GM18520 (cell line): ENCODE results near the gene UPF1.
"Not testable (repeated sequence)": the region's sequence is repeated elsewhere in the genome, so short reads cannot be mapped to it uniquely, and the experiment has no call there.

Experiments
- ATAC-seq: cut with Tn5 transposase; IDR thresholded peaks from one replicate; pipeline ENCODE4 v1.9.1; 2021; ENCODE audit not compliant: unreplicated experiment

UPF1 gene

GRCh38 chr19:18798384-18799352, 33.1 kb upstream of the UPF1 start:
- no peak for ATAC-seq

DNA sequence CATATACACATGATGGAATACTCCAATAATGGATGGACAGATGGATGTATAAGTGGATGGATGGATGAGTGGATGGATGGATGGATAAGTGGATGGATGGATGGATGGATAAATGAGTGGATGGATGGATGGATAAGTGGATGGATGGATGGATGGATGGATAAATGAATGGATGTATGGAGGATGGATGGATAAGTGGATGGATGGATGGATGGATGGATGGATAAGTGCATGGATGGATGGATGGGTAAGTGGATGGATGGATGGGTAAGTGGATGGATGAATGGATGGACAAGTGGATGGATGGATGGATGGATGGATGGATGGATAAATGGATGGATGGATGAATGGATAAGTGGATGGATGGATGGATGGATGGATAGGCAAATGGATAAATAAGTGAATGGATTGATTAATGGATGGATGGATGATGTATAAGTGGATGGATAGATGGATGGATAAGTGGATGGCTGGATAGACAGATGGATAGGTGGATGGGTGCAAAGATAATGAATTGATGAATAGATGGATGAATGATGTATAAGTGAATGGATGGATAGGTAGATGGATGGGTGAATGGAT, 32.3 kb upstream of the UPF1 start:
- ATAC-seq, result no peak

DNA sequence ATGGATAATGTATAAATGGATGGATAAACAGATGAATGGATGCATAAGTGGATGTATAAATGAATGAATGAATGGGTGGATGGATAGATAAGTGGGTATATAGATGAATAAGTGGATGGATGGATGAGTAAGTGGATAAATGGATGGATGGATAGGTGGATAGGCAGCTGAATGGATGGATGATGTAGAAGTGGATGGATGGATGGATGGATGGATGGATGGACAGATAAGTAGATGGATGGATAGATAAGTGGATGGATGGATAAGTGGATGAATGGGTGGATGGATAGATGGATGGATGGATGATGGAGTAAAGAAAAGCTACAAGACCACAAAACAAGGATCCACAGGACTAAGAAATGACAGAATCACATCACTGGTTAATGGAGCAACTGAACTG, 31.7 kb upstream of the UPF1 start:
- ATAC-seq, result no peak

- ATAC-seq, result no peak
Measured at GRCh38 chr19:18800636-18801035, 31.1 kb upstream of the UPF1 start.

DNA sequence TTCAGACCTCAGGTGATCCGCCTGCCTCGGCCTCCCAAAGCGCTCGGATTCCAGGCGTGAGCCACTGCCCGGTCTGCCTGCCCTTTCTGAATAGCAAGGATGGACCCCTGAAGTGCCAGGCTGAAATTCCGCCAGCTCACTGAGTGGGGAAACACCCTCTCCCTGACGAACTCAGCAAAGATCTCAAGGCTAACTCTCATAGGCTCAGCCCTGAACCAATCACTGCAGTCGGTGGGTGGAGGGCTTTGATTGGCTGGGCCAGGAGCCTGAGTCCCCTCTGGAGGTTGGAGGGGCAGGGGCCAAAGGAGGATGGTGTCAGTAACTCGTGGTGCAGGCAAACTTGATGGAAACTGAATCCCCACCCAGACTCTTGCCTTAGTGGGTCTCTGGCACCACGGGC, 29.4 kb upstream of the UPF1 start:
- ATAC-seq, result no peak

DNA sequence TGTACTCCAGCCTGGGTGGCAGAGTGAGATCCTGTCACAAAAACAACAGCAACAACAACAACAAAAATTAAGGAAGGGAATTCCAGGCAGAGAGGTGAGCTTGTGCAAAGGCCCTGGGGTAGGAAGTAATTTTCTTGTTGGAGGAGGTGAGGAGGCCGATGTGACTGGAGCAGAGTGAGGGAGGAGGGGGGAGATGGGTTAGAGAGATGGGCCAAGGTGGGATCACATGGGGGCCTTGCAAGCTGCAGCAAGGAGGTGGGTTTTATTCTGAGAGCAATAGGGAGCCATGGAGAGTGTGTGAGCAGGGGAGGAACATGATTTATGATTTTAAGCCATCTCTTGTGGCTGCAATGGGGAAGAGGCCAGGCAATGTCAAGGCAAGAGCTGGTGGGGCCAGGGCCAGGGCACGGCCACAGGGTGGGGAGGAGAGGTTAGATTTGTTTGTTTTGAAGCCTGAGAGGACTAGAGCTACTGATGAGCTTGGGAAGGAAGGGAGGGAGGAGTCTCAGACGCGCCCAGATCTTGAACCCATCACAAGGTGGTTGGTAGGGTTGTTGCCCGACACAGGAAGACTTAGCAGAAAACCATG, 28.1 kb upstream of the UPF1 start:
- no peak for ATAC-seq

DNA sequence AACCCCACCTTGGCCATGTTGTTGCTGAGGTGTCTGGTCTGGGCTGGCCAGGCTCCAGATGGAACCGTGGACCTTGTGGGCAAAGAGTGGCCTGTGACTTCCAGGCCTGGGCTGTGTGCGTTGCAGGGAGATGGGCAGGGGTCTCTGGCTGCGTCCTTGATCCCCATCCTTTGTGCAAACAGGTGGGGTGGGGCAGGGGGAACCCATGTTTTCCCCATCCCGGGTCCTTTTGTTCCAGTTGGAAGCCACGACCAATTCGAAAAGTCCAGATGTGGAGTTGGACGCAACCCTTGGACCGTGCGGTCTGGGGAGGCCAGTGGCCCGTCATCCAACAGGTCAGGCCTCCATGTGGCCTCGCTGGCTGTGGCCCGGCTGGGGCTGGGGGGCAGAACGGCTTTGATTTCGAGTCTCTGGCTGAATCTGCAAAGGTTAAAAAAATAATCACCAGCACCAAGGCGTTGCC, 27.6 kb upstream of the UPF1 start:
- no peak for ATAC-seq

DNA sequence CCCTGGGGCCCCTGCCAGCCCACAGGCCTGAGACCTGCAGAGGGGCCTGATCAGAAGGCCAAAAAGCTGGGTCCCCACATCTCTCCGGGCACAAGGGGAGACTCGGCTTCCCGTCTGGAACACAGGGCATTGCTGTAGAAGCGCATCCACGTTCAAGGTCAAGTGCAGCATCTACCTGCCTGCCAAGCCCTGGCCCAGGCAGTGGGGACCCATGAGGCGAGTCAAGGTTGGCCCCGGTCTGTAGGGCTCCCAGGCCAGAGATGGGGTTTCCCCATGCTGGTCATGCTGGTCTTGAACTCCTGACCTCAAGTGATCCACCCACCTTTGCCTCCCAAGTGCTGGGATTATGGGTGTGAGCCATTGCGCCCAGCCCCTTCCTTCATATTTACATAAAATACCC, 27.1 kb upstream of the UPF1 start:
- ATAC-seq, result no peak

DNA sequence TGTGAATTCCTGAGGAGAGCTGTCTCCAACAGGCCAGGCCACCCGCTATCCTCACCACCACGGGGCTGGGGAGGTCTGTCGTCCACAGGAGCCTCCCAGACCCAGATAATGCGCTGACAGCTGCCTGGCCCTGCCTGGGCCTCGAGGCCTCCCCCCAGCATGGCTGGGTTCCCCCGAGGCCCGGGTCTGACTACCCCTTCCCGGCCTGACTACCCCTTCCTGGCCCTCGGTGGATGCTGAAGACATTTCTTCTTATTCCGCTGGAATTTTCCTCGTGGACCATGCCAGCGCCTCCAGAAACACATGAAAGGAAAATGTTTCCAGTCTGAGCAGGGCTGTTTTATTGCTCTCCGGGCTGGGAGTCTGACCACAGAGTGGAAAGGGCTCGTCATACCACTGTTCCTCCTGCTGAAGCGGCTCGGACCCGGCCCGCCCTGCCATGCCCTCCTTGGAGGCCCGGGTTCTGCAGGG, 23.9 kb upstream of the UPF1 start:
- no peak for ATAC-seq

GRCh38 chr19:18809149-18809868, 22.4 kb upstream of the UPF1 start:
- no peak for ATAC-seq

DNA sequence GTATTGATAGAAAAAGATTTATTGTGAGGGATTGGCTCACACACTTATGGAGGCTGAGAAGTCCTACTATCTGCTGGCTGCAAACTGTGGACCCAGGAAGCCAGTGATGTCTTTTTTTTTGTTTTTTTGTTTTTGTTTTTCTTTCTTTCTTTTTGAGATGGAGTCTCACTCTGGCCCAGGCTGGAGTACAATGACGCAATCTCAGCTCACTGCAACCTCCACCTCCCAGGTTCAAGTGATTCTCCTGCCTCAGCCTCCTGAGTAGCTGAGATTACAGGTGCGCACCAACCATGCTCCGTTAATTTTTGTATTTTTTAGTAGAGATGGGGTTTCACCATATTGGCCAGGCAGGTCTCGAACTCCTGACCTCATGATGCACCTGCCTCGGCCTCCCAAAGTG, 20.1 kb upstream of the UPF1 start:
- ATAC-seq, result not testable (repeated sequence)

DNA sequence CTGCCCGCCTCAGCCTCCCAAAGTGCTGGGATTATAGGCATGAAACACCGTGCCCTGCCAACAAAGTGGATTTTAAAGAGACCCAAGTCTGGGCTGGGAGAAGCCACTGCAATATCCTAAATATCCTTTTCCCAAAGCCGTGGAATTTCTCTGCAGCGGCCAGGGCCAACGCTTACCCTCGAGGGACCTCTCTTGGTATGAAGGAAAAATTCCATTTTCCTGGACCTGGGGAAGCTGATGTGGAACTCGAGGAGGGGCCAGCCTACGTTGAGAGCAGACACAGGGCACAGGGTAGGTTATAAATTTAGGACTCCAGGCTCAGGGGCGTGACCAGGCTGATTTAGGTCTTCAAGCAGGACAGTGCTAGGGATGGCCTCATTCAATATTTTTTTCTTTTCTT, 17.7 kb upstream of the UPF1 start:
- no peak for ATAC-seq

GRCh38 chr19:18815673-18816072, 16.1 kb upstream of the UPF1 start:
- no peak for ATAC-seq

DNA sequence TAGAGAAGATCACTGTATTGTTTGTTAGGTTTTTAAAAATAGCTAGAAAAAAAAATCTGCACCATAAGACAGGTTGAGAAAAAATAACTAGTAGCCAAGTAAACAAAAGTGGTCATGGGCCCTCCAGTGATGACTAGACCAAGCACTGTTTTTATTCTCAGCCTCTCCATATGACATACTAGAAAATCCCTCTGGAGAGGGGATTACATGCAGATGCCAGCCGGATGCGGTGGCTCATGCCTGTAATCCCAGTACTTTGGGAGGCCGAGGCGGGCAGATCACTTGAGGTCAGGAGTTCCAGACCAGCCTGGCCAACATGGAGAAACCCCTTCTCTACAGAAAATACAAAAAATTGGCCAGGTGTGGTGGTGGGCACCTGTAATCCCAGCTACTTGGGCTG, 15.1 kb upstream of the UPF1 start:
- ATAC-seq, result not testable (repeated sequence)

DNA sequence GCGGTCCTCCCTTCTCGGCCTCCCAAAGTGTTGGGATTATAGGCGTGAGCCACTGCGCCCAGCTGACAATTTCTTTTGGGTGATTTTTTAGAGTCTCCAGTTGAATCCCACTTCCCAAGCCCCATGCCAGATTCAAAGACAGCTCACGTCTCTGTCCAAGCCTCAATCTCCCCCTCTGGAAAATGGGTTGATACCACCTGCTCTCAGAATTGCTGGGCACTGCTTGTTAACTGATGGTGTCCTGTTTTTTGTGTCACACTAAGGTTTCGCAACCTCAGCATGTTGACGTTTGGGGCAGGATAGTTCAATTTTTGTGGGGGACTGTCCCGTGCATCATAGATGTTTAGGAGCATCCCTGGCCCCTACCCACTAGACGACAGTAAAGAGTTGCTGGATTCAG, 14.2 kb upstream of the UPF1 start:
- no peak for ATAC-seq

- no peak for ATAC-seq
Measured at GRCh38 chr19:18828786-18829185, 3.0 kb upstream of the UPF1 start.

- no peak for ATAC-seq
Measured at GRCh38 chr19:18830488-18830887, 1.3 kb upstream of the UPF1 start.

GRCh38 chr19:18832306-18833140, 764 bp downstream of the UPF1 start:
- ATAC-seq, result no peak

DNA sequence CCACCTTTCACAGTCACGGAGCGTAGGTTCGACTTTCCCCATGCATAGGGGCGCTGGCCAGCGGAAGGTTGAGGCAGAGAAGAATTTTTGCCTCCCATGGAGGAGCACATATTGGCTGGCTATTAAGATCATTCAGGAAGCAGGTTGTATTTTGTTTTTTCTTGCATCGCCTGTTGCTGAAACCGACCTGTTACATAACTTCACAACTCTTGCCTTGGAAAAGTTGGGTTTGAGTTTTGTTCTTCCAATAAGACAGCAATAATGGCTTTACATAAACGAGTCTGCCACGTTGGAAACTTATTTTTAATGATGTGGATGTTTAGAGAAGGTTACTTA, 1.4 kb downstream of the UPF1 start:
- ATAC-seq, result no peak

- no peak for ATAC-seq
Measured at GRCh38 chr19:18833849-18834643, 2.3 kb downstream of the UPF1 start.
